Mammary epithelial cell (primary cell): ENCODE results near the gene CCDC82.

Source experiments
- EZH2 ChIP-seq: IDR thresholded peaks from 2 replicates; pipeline ENCODE4 v1.6.1; 2012; ENCODE audit warnings: low read length, inconsistent platforms, borderline replicate concordance
- TF ChIP-seq, protein P1 (sequence below), 2 donors: IDR thresholded peaks in 1 of 2; conservative IDR thresholded peaks in 1 of 2; 2 replicates each; pipeline ENCODE4 v1.5.1; 2011 to 2012; ENCODE audit warnings: inconsistent platforms in 2 of 2, low read length in 2 of 2, mild to moderate bottlenecking in 2 of 2, control low read depth in 1 of 2, low read depth in 1 of 2; ENCODE audit not compliant: insufficient read depth in 1 of 2; ENCODE audit errors: extremely low read depth in 1 of 2

- TF ChIP-seq, protein P1, sequence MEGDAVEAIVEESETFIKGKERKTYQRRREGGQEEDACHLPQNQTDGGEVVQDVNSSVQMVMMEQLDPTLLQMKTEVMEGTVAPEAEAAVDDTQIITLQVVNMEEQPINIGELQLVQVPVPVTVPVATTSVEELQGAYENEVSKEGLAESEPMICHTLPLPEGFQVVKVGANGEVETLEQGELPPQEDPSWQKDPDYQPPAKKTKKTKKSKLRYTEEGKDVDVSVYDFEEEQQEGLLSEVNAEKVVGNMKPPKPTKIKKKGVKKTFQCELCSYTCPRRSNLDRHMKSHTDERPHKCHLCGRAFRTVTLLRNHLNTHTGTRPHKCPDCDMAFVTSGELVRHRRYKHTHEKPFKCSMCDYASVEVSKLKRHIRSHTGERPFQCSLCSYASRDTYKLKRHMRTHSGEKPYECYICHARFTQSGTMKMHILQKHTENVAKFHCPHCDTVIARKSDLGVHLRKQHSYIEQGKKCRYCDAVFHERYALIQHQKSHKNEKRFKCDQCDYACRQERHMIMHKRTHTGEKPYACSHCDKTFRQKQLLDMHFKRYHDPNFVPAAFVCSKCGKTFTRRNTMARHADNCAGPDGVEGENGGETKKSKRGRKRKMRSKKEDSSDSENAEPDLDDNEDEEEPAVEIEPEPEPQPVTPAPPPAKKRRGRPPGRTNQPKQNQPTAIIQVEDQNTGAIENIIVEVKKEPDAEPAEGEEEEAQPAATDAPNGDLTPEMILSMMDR (conservative IDR thresholded peaks at IDR 0.05 in 1 of 2, IDR thresholded peaks at IDR 0.05 in 1 of 2; ENCODE audit: extremely low read depth in 1 of 2, insufficient read depth in 1 of 2, low read depth in 1 of 2, low read length in 2 of 2): no peak
- no peak for TF ChIP-seq EZH2
Measured at GRCh38 chr11:96333191-96333719, 56.5 kb downstream of the CCDC82 start.
